SHP77 treated with DMSO at 0.1 percent for 48 hours (cell line): Measurements from ENCODE around the gene RAB3C.
"Not testable (repeated sequence)": the region's sequence is repeated elsewhere in the genome, so short reads cannot be mapped to it uniquely, and the experiment has no call there.

Experiments used
- DNase-seq: peaks from one replicate; lab custom pipeline; 2025; lab: John Stamatoyannopoulos, UW

Gene RAB3C

DNA sequence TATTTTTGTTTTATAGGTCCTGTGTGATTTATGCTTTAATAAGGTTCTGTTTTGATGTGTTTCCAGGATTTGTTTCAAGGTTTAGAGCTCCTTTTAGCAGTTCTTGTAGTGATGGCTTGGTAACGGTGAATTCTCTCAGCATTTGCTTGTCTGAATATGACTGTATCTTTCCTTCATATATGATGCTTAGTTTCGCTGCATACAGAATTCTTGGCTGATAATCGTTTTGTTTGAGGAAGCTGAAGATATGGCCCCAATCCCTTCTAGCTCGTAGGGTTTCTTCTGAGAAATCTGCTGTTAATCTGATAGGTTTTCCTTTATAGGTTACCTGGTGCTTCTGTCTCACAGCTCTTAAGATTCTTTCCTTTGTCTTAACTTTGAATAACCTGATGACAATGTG lies 20.0 kb downstream of the RAB3C start:
- DNase-seq, result not testable (repeated sequence)

DNA sequence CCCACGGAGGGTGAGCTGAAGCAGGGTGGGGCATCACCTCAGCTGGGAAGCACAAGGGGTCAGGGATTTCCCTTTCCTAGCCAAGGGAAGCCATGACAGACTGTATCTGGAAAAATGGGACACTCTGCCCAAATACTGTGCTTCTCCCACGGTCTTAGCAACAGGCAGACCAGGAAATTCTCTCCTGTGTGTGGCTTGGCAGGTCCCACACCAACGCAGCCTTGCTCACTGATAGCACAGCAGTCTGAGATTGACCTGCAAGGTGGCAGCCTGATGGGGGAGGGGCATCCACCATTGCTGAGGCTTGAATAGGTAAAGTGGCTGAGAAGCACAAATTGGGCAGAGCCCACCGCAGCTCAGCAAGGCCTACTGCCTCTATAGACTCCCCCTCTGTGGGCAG lies 23.2 kb downstream of the RAB3C start:
- DNase-seq, result no peak

DNA sequence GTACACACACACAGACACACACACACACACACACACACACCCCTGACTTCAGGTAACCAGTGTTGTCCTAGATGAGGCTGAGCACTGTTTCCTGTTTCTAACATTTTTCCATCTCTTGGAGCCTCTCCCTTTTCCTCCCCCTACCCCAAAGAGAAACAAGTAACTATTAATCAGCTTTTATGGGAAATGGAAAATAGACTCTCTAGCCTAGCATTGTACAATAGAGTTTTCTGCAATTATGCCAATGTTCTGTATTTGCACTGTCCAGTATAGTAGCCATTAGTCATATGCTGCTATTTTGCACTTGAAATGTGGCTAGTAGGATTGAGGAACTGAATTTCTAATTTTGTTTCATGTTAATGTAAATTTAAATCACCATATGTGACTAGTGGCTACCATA lies 33.1 kb downstream of the RAB3C start:
- DNase-seq, result no peak

DNA sequence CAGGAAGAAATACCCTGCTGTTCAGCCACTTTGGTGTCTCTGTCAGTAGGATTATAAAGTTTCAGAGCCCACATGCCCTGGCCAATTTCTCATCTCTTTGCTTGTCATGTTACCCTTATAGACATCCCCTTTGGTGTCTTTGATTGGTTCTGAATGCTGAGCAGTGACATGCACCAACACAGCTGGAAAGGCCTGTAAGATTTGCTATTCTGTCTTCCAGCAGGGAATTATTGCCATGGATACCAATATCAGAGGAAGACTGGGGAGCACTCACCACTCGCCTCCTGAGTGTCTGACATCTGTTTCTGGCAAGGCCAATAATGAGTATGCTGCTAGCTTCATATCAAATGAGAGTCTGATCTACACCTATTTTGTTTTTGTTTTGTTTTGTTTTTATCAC lies 34.4 kb downstream of the RAB3C start:
- no peak for DNase-seq

DNA sequence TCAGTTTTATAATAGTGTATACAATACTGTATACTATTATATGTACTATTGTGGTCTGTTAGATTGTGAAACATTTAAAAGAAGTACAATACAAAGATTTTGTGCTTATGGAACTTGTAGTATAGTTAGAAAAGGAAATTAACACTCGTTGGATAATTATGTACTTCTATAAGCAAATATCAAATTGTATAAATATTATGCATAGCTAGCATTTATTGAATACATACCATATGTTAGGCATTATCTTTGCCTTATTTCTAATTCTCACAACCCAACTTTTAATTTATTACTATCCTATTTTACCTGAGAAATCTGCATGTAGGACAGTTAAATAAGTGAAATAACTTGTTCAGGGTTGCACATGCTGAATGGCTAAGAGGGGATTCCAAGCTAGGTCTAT lies 37.5 kb downstream of the RAB3C start:
- DNase-seq, result no peak

DNA sequence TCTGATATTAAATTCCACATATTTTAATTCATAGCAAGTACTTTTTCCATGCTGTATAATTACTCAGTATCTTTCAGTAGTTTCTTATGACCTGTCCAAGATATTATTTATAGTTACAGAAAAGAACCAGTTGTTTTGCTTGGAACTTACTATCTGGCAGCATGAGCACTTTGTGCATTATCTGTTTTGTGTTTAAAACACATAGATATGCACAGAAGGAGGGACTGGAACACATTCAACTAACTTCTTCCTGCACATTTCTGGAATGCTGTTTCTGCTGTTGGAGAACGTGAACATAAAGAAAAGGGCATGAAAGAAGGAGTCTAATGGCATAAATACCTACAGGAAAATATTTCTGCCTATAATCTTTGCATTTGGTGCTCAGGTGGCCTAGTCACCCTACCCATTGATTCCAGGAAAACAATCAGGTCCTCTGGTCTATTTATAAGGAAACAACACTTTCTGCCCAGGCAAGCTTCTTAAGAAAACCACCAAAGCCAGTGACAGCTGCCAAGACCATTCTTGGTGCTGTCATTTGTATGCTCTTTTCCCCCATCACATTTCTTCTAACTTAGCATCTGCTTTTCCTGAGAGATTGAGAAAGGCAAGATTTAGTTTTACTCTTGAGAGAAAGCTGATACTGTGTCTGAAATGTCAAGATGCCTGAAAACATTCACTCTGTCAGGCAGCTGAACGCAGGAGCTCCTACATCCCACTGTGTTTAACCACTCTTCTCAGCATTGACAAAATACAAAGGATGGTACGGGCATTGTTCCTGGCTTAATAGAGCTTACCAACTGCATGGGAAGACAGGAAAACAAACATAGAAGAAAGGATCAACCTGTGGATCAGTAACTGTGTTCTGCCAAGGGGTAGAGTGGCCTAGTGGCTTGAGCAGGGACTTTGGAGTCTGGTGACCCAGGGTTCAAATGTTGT lies 40.3 kb downstream of the RAB3C start:
- DNase-seq, result no peak

DNA sequence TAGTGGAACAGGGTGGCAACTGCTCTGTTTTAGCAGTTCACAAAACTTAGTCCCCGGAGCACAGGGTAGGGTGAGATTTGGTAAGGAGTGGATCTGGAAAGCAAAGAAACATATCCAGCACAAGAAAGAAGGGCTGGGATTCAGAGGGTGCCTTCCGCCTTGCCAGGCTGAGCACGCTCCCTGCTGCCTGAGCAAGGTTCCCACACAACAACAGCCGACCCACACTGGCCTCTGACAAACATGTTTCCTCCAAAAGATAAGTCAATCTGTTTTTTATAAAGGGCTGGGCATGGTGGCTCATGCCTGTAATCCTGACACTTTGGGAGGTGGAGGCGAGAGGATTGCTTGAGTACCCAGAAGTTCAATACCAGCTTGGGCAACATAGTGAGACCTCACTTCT lies 45.8 kb downstream of the RAB3C start:
- no peak for DNase-seq

DNA sequence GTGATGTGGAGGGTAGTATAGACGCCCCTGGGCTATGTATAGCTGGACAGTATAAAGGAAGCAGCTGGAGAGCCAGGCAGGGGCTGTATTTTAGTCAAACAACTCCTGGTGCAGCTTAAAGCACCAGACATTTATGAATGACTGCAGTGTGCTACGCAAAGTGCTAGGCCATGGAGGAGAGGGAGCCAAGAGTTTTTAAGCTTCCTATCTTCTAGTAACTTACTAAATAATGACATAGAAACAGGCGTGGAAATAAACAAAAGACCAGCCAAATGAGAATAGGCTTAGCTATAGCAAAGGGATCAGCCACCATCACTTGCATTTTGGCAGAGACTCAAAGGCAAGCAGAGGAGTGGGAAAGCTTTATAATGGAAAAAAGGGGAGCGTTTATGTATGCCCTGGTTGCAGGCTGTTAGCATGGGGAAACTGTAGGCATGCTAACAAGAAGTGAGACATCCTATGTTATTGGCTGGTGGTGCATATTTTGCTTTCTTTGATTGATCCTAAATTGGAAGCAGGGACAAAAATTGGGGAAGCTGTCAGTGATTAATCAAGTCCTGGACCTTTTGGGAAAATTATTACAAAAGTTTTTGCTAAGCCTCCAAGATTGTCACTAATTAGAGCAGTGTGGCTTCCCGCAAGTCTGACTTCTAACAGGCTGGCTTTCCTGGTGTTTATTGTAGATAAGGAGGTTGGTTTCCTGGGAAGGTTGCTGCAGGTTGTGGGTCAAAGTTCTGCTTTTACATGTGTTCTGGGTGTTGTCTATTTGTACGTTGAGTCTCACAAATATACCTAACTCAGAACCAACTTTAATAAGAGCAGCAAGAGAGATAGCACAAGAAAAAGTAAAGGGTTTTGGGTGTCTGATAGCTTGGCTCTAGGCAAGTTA lies 46.6 kb downstream of the RAB3C start:
- no peak for DNase-seq

DNA sequence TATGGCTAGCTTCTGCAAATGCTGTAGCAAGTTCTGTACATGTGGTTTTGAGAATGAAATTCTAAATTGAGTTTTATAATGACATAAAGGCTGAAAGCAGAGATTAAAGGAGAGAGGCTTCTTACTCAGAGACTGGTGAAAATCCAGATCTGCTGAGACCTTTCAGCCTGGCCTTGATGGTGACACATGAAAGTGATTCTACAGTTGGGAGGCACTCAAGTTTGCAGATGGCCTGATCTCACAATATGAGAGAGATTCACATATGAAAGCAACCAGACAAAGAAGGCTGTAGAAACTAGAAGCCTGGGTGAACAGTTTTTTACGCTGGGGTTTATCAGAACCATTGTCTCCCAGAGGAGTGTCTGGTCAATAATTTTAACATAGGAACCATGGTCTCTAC lies 49.0 kb downstream of the RAB3C start:
- DNase-seq, result no peak

DNA sequence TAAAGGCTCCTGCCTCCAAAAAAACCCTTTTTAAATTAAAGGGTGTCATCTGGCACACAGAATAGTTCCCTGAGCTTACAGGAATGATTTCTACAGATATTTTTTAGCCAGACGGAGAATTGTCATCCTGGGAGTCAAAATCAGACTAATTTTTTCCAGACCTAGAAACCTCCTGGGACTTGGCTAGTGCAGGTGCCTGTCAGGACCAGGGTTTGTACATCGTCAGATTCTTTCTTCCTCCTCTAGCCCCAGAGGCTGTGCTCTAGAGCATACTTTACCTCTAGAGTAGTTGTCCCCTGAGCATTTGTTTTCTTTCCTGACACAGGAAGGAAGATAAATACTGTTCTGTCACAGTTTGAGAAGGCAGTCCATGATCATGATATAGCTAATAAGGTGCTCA lies 52.5 kb downstream of the RAB3C start:
- DNase-seq, result no peak

DNA sequence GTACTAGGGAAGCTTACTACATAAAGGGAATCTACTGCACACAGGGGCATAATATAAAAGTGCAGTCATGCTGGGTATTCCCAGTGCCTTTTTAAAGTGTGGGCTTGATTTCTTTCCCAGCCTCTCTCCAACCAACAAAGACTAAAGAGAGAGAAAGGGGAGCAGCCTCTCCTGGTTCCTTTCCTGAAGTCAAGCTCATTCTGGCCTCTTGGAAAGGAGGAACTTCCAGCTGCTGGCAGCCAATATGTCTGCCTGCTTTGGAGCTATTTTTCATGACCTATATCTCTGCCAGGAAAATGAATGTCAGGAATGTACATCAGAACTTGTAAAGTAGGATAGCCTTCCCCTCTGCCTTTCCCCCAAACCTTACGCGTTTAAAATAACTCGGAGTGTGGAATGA lies 57.1 kb downstream of the RAB3C start:
- no peak for DNase-seq

DNA sequence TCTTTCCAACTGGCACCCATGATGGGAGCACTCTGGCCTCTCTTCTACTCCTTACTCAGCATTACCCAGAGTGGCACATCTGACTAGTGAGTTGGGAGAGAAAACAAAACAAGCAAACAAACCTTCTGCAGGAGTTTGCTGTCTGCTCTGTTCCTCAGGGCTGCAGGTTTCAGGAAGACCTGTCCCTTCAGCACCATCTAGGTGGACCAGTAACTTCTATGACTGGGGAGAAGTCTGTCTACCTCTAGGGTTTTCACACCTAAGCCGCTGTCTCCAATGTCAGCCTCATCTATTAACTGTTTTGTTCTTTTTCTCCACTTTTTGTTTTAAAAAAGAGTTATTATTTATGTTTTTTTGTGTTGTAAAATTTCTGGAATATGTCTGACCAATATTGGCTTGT lies 58.7 kb downstream of the RAB3C start:
- no peak for DNase-seq

DNA sequence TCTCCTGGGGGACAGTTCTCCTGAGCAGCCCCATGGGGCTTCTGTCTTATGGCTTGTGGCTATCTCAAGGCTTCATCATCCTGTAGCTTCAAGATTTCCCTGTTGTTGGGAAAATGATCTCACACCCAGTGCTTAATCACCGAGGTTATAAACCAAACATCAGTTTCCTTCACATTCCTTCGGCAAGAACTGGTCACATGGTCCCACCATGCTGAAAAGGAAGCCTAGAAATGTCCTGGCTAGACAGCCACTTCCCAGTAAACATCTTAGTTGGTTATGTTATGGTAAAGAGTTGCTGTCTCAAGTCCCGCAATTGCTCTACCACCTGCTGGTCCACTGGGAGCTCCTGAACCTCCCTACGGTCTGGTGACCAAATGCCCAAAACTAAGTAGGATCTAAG lies 66.0 kb downstream of the RAB3C start:
- DNase-seq, result no peak

DNA sequence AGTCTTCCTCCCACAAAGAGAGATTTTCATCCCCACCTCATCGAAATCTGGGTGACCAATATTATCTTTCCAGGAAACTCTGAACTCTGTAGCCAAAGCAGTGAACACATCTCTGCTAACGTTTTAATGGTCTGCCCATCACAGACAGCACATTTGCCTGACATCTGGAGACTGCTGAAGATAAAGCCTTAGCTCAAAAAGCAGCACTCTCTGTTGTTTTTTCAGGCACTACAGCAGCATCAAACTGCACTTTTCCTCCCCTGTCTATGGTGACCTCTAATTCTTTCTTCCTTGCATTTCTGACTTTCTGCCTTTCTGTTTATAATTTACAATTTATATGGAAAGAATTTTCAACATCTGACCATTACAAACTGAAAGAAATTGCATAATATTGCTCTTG lies 66.8 kb downstream of the RAB3C start:
- no peak for DNase-seq

DNA sequence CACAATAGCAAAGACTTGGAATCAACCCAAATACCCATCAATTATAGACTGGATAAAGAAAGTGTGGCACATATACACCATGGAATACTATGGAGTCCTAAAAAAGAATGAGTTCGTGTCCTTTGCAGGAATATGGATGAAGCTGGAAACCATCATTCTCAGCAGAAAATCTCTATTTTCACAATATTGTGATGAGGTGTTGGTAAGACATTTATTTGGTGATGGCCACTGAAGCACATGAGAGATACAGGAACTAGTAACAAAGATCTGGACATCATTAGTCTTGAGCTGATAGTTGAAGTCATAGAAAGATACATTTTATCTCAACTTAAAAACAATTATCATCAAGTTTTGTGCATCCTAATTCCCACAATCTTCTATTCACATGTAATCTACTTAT lies 70.6 kb downstream of the RAB3C start:
- DNase-seq, result no peak

DNA sequence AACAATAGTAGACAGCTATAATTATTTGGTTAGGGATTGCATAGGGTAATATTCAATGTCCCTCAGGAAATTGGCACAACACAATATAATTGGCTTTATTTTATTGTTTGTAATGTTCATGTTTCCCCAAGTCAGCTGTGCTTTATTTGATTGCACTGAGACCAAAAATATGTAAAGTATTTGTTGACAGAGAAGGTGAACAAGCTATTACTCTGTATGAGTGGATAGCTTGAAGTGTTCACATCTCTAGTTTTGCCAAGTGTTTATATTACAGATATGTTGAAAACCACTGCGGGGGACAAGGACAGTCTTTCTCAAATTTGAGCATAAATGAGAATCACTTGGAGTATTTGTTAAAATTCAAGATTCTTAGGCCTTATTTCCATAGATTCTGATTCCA lies 83.3 kb downstream of the RAB3C start:
- no peak for DNase-seq

DNA sequence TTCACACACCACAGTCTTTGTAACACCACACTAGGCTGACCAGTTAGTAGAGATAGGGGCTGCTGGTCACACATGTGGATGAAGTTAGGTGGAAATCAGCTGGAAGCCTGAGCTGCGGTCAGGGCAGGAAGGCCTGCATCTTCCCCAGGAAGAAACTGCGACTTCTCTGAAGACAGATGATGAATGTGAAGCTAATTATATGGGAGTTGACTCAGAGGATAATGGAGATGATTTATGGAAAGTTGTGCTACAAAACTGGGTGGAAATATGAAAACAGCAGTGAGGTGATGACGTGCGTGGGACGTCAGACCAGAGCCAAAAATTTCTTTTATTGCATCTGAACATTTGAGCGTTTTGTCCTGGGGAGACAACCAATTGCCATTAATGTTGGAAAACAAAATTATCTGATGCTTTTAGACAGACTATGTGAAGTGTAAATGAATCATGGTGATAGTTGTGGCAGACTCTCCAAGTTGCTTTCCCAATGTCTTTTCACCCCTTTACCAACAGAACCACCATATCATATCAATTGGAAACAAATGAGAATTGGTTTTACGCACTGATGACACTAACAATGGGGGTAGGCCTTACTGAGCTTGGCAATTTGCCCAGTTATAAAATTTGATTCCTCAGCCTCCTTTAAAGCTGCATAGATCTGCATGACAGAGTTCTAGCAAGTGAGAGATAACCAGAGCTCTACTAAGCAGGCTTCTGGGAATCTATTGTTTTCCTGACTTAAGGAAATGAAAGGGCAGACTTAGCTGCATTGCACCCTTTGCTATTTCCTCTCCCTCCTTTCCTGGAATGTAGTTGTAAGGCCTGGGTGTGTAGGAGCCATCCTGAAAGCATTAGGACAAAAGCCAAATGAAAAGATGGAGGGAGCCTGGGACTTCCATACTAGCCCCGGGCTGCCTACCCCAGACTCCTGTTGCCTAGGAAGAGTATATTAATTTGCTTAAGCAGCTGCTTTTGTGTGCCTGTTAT lies 84.0 kb downstream of the RAB3C start:
- no peak for DNase-seq

DNA sequence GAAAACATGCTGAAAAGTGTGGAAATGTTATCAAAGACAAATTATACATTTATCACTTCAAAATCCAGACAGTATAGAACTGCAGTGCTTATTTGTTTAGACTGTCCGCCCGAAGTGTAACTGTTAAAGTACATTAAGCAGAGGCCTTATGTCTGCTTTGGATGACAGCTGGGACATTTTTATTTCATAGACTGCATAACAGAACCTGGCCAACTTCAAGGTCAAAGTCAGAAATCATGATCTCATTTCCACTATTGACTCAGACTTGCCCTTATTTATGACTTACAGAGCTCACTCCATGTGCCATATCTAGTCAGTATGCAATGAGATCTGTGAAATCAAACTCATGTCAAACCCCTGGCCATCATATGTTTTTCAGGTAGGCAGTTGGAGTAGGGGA lies 87.7 kb downstream of the RAB3C start:
- no peak for DNase-seq

DNA sequence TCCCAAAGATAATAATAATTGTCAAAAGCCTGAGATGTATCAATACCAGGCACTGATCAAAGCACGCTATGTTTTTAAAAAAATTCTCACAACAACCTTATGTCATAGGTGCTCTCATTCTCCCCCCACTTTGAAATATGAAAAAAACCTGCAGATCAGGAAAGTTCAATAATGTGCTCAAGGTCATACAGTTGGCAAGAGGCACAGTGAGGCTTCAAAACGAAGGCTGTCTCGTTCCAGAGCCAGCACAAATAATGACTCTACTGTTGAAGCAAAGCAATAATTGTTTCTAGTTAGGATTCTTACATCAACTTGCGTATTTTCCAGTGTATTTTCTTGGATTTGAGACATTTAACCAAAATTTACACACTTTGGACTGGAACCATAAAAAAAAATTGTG lies 88.3 kb downstream of the RAB3C start:
- DNase-seq, result no peak

DNA sequence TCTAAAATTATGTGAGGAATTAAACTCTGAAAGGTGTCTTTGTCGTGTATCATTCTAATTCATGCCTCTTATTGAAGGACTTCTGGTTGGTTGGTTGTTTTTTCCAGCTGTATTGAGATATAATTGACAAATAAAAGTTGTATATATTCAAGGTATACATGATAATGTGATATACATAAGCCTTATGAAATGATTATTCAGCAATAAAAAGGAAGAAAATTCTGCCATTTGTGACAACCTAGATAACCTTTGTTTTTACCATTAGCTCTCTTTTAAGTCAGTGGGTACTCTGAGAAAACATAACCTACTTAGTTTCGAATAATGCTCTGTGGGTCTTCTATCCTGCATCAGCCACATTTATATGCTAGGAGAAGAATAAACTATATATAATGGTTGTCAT lies 89.6 kb downstream of the RAB3C start:
- no peak for DNase-seq

DNA sequence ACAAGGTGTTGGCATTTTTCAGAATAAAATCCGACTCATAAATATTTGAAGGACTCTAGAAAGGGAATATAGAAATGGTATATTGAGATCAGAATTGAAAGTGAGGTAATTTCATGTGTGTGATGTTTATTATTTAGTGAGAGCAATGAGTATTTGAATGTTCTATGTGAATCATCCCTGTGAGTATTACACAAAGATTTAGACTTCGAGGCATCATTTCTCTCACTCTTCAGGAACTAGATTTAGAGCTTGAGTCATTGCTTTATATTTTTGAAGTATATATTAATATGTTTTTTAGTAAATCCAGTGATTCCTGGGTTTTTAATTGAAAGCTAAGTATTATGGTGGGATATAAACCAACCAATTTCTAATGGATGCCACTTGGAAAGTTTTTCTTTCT lies 91.2 kb downstream of the RAB3C start:
- no peak for DNase-seq

DNA sequence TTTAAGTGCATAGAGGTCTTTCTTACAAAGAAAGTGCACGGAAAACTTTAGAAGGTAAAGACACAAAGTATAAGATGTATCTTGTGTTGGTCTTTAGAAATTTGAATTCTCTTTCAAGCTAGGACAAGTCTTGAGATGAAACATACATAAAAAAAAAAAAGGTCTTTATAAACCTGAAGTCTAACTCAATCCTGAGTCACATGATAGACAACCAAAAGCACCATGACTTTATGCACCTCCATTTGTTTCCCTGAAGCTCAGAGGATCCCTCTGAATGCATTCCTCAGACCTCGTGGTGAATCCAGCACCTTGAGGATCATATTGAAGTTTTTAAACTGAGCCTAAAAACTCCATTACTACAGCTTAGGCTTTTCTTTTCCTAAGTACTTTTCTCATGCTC lies 91.8 kb downstream of the RAB3C start:
- no peak for DNase-seq
